Testis (tissue), 3 donors: ENCODE results near the gene INF2. TPM values are rescaled to one million over a fixed set of nuclear protein-coding genes. Genes with fewer than 3 reads are reported as not detected.

Experiments used
- DNase-seq: peaks from one replicate; pipeline ENCODE4 v3.0.0-alpha.2; 2019
- H3K27ac ChIP-seq, 2 donors: fragments of 200-600 bp; sonication (generic); one replicate each; pipeline ENCODE4 v1.5.1; 2019
- H3K27me3 ChIP-seq: fragments of 200-600 bp; sonication (generic); one replicate; pipeline ENCODE4 v1.5.1; 2019
- H3K36me3 ChIP-seq: fragments of 200-600 bp; sonication (generic); one replicate; pipeline ENCODE4 v1.5.1; 2017; ENCODE audit warnings: low read depth; ENCODE audit errors: missing control alignments
- H3K4me1 ChIP-seq: fragments of 200-600 bp; sonication (generic); one replicate; pipeline ENCODE4 v1.5.1; 2019
- H3K4me3 ChIP-seq, 2 donors: fragments of 200-600 bp; sonication (generic); one replicate each; pipeline ENCODE4 v1.5.1; 2017 to 2019
- H3K9me3 ChIP-seq: fragments of 200-600 bp; sonication (generic); one replicate; pipeline ENCODE4 v1.5.1; 2017
- POLR2A ChIP-seq: fragments of 450-650 bp; IDR thresholded peaks from one replicate; pipeline ENCODE4 v1.6.1; 2017; ENCODE audit warnings: antibody characterized with exemption, mild to moderate bottlenecking, moderate library complexity
- WGBS, 2 donors: methylation state at CpG; one replicate each; pipeline ENCODE4 v1.1.5; 2018; 5-methylcytosine and 5-hydroxymethylcytosine counted together
- intact Hi-C: fragments of 100-400 bp; cut with DNase I; formaldehyde crosslinking; loops from one replicate; pipeline ENCODE4 v1.15.1; 2023; ENCODE audit warnings: low total_unique reads
- polyA plus RNA-seq: library from polyadenylated mRNA; stranded (reverse); fragments of 350-450 nt; fragmentation: Illumina TruSeq; extraction: RNeasy Lipid Tissue Mini Kit (QIAGEN cat#74804); gene quantifications from one replicate; pipeline ENCODE4 v1.2.3, GENCODE V29; 2014; ENCODE audit warnings: low read depth, low replicate concordance; ENCODE audit not compliant: insufficient read depth
- total RNA-seq, 2 donors: library from RNA; depleted of rRNA; stranded (reverse); fragments of >200 nt; gene quantifications; one replicate each; pipeline ENCODE4 v1.2.3, GENCODE V29; 2016
- TF ChIP-seq, protein P1 (sequence below), 3 experiments: fragments of 450-650 bp in 2 of 3; fragments of 200-600 bp in 1 of 3; sonication (generic) in 1 of 3; IDR thresholded peaks; one replicate each; pipeline ENCODE4 v1.5.1; 2016 to 2019; ENCODE audit warnings: antibody characterized with exemption in 3 of 3, mild to moderate bottlenecking in 2 of 3, moderate library complexity in 1 of 3

Gene INF2
- total and polyA plus RNA-seq, 3 donors from 2014 or later: 50.5 to 328 (median 244) TPM

DNA sequence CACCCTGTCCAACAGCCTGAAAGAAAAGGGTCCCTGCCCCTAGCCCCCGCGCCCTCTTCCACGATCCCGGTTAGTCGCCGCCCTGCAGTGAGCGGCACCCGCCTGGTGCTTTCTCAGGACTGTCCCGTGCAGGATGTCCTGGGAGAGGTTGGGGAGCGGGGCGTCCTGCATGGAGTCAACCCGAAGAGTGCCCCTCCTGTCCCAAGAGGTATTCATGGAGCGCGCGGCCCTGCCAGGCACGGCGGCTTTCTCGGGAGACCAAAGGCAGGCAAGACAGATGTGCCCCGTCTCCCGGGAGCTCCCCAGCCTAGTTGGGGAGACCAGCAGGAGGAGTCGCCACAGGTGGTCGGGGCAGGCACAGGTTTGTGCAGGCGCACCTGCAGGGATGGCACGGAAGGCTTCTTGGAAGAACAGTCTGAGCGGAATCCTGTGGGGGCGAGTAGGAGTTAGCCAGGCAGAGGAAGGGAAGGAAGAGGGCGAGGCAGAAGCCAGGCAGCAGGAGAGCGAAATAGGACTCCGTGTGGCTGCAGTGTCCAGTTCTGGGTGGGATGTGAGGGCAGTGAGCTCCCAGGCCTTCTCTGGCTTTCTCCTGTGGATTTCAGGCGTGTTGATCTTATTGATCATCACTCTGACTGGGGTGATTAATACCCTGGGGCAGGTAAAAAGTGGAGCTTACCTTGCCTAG is 64.3 kb downstream of the INF2 start:
- WGBS, 2 donors: 1 to 2% methylated on average over 23 to 29 of the region's 30 CpGs
- H3K27me3 ChIP-seq: no peaks in the 10 kb centered on the region
- peak overlapping the region; percentile 85 to 86 for H3K27ac ChIP-seq
- H3K4me3 ChIP-seq: peak overlapping the region; percentile 97 to 100
- peaks cover 27% of the 10 kb centered on the region for H3K4me1 ChIP-seq
- no peaks in the 10 kb centered on the region for H3K9me3 ChIP-seq
- TF ChIP-seq POLR2A: no peak
- TF ChIP-seq, protein P1, sequence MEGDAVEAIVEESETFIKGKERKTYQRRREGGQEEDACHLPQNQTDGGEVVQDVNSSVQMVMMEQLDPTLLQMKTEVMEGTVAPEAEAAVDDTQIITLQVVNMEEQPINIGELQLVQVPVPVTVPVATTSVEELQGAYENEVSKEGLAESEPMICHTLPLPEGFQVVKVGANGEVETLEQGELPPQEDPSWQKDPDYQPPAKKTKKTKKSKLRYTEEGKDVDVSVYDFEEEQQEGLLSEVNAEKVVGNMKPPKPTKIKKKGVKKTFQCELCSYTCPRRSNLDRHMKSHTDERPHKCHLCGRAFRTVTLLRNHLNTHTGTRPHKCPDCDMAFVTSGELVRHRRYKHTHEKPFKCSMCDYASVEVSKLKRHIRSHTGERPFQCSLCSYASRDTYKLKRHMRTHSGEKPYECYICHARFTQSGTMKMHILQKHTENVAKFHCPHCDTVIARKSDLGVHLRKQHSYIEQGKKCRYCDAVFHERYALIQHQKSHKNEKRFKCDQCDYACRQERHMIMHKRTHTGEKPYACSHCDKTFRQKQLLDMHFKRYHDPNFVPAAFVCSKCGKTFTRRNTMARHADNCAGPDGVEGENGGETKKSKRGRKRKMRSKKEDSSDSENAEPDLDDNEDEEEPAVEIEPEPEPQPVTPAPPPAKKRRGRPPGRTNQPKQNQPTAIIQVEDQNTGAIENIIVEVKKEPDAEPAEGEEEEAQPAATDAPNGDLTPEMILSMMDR (IDR thresholded peaks at IDR 0.05): no peak
- no peaks in the 10 kb centered on the region for H3K36me3 ChIP-seq
- DNase-seq: no peak
- intact Hi-C loops: no loop called here

DNA sequence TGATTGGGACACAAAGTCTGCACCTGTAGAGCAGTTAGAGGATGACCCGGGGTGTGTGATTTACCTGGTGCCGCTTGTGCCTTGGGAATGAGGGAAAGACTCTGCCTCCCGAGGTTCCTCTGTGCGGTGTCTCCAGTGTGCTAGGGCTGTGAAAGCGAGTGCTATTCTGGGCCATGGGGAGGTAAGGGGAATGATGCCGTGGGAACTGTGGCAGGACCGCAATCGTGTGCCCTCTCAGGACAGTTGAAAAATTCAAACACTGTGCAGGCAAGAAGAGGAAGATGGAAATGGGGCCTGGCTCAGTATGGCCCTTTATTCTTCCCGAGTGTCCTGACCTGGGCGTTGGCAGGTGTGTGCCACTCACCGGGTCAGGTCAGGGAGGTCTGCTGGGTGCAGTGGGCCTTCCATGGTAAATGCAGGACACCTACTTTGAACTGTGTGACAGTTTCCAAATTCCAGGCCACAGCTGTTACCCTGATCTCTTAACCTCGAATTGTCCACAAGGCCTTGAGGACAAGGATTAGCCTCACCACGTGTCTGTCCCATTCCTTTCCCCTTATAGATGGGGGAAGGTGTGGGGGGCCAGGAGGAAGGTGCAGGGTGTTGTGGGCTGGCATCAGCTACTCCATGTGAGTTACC is 64.9 kb downstream of the INF2 start:
- Histone ChIP-seq H3K27ac (no peak overlapping the region), H3K36me3 (no peaks in the 10 kb centered on the region), H3K27me3 (no peaks in the 10 kb centered on the region), H3K4me1 (peaks cover 23% of the 10 kb centered on the region), H3K4me3 (peak overlapping the region; percentile 97 to 100), H3K9me3 (no peaks in the 10 kb centered on the region)
- intact Hi-C loops: no loop called here
- DNase-seq: no peak
- 24 to 49% methylated on average over 12 to 13 of the region's 13 CpGs for WGBS, 2 donors
- no peak for TF ChIP-seq POLR2A
- TF ChIP-seq, protein P1 (IDR thresholded peaks at IDR 0.05): no peak

DNA sequence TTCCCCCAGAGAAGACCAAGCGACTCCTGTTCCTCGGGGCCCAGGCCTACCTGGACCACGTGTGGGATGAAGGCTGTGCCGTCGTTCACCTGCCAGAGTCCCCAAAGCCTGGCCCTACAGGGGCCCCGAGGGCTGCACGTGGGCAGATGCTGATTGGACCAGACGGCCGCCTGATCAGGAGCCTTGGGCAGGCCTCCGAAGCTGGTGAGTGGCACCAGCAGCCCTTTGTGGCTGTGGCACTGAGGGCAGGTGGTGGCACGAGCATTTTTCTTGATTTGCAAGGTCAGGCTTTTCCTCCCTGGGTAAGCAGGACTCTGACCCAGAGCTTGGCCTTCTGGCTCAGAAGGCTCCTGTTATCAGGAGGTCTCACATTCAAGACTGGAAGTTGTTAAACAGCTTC is 66.2 kb downstream of the INF2 start:
- no peak for DNase-seq
- Histone ChIP-seq H3K4me3 (no peak overlapping the region), H3K36me3 (no peaks in the 10 kb centered on the region), H3K4me1 (peaks cover 19% of the 10 kb centered on the region), H3K27ac (no peak overlapping the region), H3K27me3 (no peaks in the 10 kb centered on the region), H3K9me3 (no peaks in the 10 kb centered on the region)
- TF ChIP-seq, protein P1 (IDR thresholded peaks at IDR 0.05): no peak
- TF ChIP-seq POLR2A: no peak
- WGBS, 2 donors: 75 to 84% methylated on average over 9 to 11 of the region's 11 CpGs
- intact Hi-C loops: no loop called here

GRCh38 chr14:104756477-104757237 is 67.2 kb downstream of the INF2 start:
- Histone ChIP-seq H3K27me3 (no peaks in the 10 kb centered on the region), H3K4me3 (no peak overlapping the region), H3K4me1 (peaks cover 19% of the 10 kb centered on the region), H3K27ac (no peak overlapping the region), H3K9me3 (no peaks in the 10 kb centered on the region), H3K36me3 (no peaks in the 10 kb centered on the region)
- intact Hi-C loops: no loop called here
- no peak for DNase-seq
- WGBS, 2 donors: 68 to 85% methylated on average over 4 to 27 of the region's 27 CpGs
- TF ChIP-seq POLR2A: no peak
- TF ChIP-seq, protein P1 (IDR thresholded peaks at IDR 0.05): no peak
